ENCODE measurements around the gene BOK.

DNA sequence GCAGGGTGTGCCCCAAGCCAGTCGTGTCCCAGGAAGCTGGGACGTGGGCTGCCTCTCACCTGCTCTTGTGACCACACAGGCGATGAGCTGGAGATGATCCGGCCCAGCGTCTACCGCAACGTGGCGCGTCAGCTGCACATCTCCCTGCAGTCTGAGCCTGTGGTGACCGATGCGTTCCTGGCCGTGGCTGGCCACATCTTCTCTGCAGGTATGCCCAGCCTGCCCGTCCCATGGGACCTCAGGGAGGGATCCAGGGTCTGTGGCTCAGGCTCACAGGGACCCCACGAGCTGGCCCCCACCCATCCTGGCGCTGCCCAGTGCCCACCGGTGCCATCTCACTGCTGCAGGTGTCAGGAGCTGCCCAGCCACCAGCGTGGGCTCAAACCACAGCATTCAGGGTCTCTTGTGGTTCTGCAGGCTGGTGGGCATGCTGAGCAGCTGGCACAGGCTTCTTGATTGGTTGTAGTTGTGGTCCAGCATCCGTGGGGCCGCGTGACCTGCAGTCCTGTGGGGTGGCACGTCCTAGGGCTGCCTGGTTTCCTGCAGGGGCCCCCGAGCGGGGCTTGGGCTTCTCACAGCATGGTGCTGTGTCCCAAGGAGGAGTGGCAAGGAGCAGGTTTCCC is 3.8 kb downstream of the BOK start:
- TF ChIP-seq POLR2AphosphoS5 (IDR thresholded peaks at IDR 0.05) (no peak), RAD21 (conservative IDR thresholded peaks at IDR 0.05) (no peak), EZH2 (IDR thresholded peaks at IDR 0.05; ENCODE audit: borderline replicate concordance, insufficient read depth, low read length, poor library complexity, severe bottlenecking) (no peak), TAF1 (IDR thresholded peaks at IDR 0.05; ENCODE audit: low read depth) (no peak)
- TF ChIP-seq, protein P1, sequence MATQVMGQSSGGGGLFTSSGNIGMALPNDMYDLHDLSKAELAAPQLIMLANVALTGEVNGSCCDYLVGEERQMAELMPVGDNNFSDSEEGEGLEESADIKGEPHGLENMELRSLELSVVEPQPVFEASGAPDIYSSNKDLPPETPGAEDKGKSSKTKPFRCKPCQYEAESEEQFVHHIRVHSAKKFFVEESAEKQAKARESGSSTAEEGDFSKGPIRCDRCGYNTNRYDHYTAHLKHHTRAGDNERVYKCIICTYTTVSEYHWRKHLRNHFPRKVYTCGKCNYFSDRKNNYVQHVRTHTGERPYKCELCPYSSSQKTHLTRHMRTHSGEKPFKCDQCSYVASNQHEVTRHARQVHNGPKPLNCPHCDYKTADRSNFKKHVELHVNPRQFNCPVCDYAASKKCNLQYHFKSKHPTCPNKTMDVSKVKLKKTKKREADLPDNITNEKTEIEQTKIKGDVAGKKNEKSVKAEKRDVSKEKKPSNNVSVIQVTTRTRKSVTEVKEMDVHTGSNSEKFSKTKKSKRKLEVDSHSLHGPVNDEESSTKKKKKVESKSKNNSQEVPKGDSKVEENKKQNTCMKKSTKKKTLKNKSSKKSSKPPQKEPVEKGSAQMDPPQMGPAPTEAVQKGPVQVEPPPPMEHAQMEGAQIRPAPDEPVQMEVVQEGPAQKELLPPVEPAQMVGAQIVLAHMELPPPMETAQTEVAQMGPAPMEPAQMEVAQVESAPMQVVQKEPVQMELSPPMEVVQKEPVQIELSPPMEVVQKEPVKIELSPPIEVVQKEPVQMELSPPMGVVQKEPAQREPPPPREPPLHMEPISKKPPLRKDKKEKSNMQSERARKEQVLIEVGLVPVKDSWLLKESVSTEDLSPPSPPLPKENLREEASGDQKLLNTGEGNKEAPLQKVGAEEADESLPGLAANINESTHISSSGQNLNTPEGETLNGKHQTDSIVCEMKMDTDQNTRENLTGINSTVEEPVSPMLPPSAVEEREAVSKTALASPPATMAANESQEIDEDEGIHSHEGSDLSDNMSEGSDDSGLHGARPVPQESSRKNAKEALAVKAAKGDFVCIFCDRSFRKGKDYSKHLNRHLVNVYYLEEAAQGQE (IDR thresholded peaks at IDR 0.05; ENCODE audit: borderline replicate concordance), result no peak
- TF ChIP-seq, protein P2, sequence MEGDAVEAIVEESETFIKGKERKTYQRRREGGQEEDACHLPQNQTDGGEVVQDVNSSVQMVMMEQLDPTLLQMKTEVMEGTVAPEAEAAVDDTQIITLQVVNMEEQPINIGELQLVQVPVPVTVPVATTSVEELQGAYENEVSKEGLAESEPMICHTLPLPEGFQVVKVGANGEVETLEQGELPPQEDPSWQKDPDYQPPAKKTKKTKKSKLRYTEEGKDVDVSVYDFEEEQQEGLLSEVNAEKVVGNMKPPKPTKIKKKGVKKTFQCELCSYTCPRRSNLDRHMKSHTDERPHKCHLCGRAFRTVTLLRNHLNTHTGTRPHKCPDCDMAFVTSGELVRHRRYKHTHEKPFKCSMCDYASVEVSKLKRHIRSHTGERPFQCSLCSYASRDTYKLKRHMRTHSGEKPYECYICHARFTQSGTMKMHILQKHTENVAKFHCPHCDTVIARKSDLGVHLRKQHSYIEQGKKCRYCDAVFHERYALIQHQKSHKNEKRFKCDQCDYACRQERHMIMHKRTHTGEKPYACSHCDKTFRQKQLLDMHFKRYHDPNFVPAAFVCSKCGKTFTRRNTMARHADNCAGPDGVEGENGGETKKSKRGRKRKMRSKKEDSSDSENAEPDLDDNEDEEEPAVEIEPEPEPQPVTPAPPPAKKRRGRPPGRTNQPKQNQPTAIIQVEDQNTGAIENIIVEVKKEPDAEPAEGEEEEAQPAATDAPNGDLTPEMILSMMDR (IDR thresholded peaks at IDR 0.05; ENCODE audit: poor library complexity, severe bottlenecking), result no peak

Data from neural cell (in vitro differentiated cells).